Measurements from ENCODE around the gene DNASE2B. TPM values are rescaled to one million over a fixed set of nuclear protein-coding genes. Genes with fewer than 3 reads are reported as not detected.

The DNASE2B gene
- polyA plus RNA-seq, 3 donors from 2014 or later = not detected

- Mint-ChIP-seq H3K36me3 (peaks cover 0 to 3% (median 0%) of the 10 kb centered on the region in 3 donors), H3K4me3 (no peak overlapping the region), H3K4me1 (no peaks in the 10 kb centered on the region), H3K27ac (no peak overlapping the region), H3K9me3 (no peaks in the 10 kb centered on the region), H3K27me3 (ENCODE audit: low read depth in 3 of 3) (peaks cover 0 to 6% (median 1%) of the 10 kb centered on the region in 3 donors)
- no peak for DNase-seq
Measured at GRCh38 chr1:84379917-84380180, 18.4 kb upstream of the DNASE2B start.

- Mint-ChIP-seq H3K4me3 (no peak overlapping the region), H3K36me3 (no peaks in the 10 kb centered on the region), H3K27me3 (ENCODE audit: low read depth in 3 of 3) (peaks cover 0 to 6% (median 1%) of the 10 kb centered on the region in 3 donors), H3K9me3 (no peaks in the 10 kb centered on the region), H3K27ac (no peak overlapping the region), H3K4me1 (no peaks in the 10 kb centered on the region)
- no peak for DNase-seq
Measured at GRCh38 chr1:84382127-84382526, 16.2 kb upstream of the DNASE2B start.

GRCh38 chr1:84385347-84385746, 12.9 kb upstream of the DNASE2B start:
- Mint-ChIP-seq H3K4me3 (no peak overlapping the region), H3K36me3 (no peaks in the 10 kb centered on the region), H3K27me3 (ENCODE audit: low read depth in 3 of 3) (peaks cover 0 to 6% (median 6%) of the 10 kb centered on the region in 3 donors), H3K27ac (no peak overlapping the region), H3K9me3 (no peaks in the 10 kb centered on the region), H3K4me1 (no peaks in the 10 kb centered on the region)
- no peak for DNase-seq

GRCh38 chr1:84386716-84387479, 11.4 kb upstream of the DNASE2B start:
- H3K27ac Mint-ChIP-seq = peak overlapping the region in 1 of 6 donors; percentile 8

GRCh38 chr1:84387480-84388163, 10.7 kb upstream of the DNASE2B start:
- no peaks in the 10 kb centered on the region for H3K4me1 Mint-ChIP-seq
- no peaks in the 10 kb centered on the region for H3K9me3 Mint-ChIP-seq
- H3K36me3 Mint-ChIP-seq = no peaks in the 10 kb centered on the region
- H3K4me3 Mint-ChIP-seq = no peak overlapping the region
- H3K27me3 Mint-ChIP-seq (ENCODE audit: low read depth in 3 of 3) = peaks cover 0 to 6% (median 5%) of the 10 kb centered on the region in 3 donors
- H3K27ac Mint-ChIP-seq = no peak overlapping the region
- no peak for DNase-seq

More at GRCh38 chr1:84386716-84387479, 11.4 kb upstream of the DNASE2B start:
- H3K36me3 Mint-ChIP-seq = no peaks in the 10 kb centered on the region
- peaks cover 0 to 6% (median 5%) of the 10 kb centered on the region in 3 donors for H3K27me3 Mint-ChIP-seq (ENCODE audit: low read depth in 3 of 3)
- H3K4me3 Mint-ChIP-seq = no peak overlapping the region
- H3K9me3 Mint-ChIP-seq = no peaks in the 10 kb centered on the region
- no peaks in the 10 kb centered on the region for H3K4me1 Mint-ChIP-seq
- DNase-seq = no peak

GRCh38 chr1:84390226-84390625, 8.1 kb upstream of the DNASE2B start:
- no peak overlapping the region for H3K27ac Mint-ChIP-seq
- DNase-seq = no peak
- no peaks in the 10 kb centered on the region for H3K4me1 Mint-ChIP-seq
- H3K9me3 Mint-ChIP-seq = no peaks in the 10 kb centered on the region
- H3K36me3 Mint-ChIP-seq = no peaks in the 10 kb centered on the region
- peaks cover 0 to 5% (median 0%) of the 10 kb centered on the region in 3 donors for H3K27me3 Mint-ChIP-seq (ENCODE audit: low read depth in 3 of 3)
- H3K4me3 Mint-ChIP-seq = no peak overlapping the region

- no peaks in the 10 kb centered on the region for H3K36me3 Mint-ChIP-seq
- no peak for DNase-seq
- no peaks in the 10 kb centered on the region for H3K4me1 Mint-ChIP-seq
- no peak overlapping the region for H3K4me3 Mint-ChIP-seq
- H3K27ac Mint-ChIP-seq = no peak overlapping the region
- peaks cover 0 to 1% (median 0%) of the 10 kb centered on the region in 3 donors for H3K27me3 Mint-ChIP-seq (ENCODE audit: low read depth in 3 of 3)
- H3K9me3 Mint-ChIP-seq = no peaks in the 10 kb centered on the region
Measured at GRCh38 chr1:84401156-84401555, 2.9 kb downstream of the DNASE2B start.

- H3K9me3 Mint-ChIP-seq = no peaks in the 10 kb centered on the region
- DNase-seq = no peak
- H3K27ac Mint-ChIP-seq = no peak overlapping the region
- H3K4me3 Mint-ChIP-seq = no peak overlapping the region
- H3K36me3 Mint-ChIP-seq = no peaks in the 10 kb centered on the region
- H3K27me3 Mint-ChIP-seq (ENCODE audit: low read depth in 3 of 3) = peaks cover 0 to 3% (median 0%) of the 10 kb centered on the region in 3 donors
- H3K4me1 Mint-ChIP-seq = no peaks in the 10 kb centered on the region
Measured at GRCh38 chr1:84402060-84402459, 3.8 kb downstream of the DNASE2B start.

GRCh38 chr1:84402501-84402900, 4.2 kb downstream of the DNASE2B start:
- H3K27ac Mint-ChIP-seq = no peak overlapping the region
- DNase-seq = no peak
- H3K36me3 Mint-ChIP-seq = no peaks in the 10 kb centered on the region
- H3K4me1 Mint-ChIP-seq = no peaks in the 10 kb centered on the region
- H3K4me3 Mint-ChIP-seq = no peak overlapping the region
- H3K9me3 Mint-ChIP-seq = no peaks in the 10 kb centered on the region
- H3K27me3 Mint-ChIP-seq (ENCODE audit: low read depth in 3 of 3) = peaks cover 0 to 3% (median 0%) of the 10 kb centered on the region in 3 donors

- no peak overlapping the region for H3K4me3 Mint-ChIP-seq
- no peak overlapping the region for H3K27ac Mint-ChIP-seq
- peaks cover 0 to 3% (median 0%) of the 10 kb centered on the region in 3 donors for H3K27me3 Mint-ChIP-seq (ENCODE audit: low read depth in 3 of 3)
- H3K36me3 Mint-ChIP-seq = no peaks in the 10 kb centered on the region
- no peak for DNase-seq
- no peaks in the 10 kb centered on the region for H3K4me1 Mint-ChIP-seq
- H3K9me3 Mint-ChIP-seq = no peaks in the 10 kb centered on the region
Measured at GRCh38 chr1:84403347-84403746, 5.1 kb downstream of the DNASE2B start.

GRCh38 chr1:84406346-84406861, 8.1 kb downstream of the DNASE2B start:
- H3K4me3 Mint-ChIP-seq = no peak overlapping the region
- H3K4me1 Mint-ChIP-seq = no peaks in the 10 kb centered on the region
- H3K36me3 Mint-ChIP-seq = no peaks in the 10 kb centered on the region
- H3K27me3 Mint-ChIP-seq (ENCODE audit: low read depth in 3 of 3) = peaks cover 0 to 3% (median 0%) of the 10 kb centered on the region in 3 donors
- DNase-seq = no peak
- no peaks in the 10 kb centered on the region for H3K9me3 Mint-ChIP-seq
- no peak overlapping the region for H3K27ac Mint-ChIP-seq

- Mint-ChIP-seq H3K9me3 (no peaks in the 10 kb centered on the region), H3K27ac (no peak overlapping the region), H3K27me3 (ENCODE audit: low read depth in 3 of 3) (peaks cover 0 to 3% (median 0%) of the 10 kb centered on the region in 3 donors), H3K36me3 (no peaks in the 10 kb centered on the region), H3K4me1 (no peaks in the 10 kb centered on the region), H3K4me3 (no peak overlapping the region)
- DNase-seq = no peak
Measured at GRCh38 chr1:84407524-84407923, 9.2 kb downstream of the DNASE2B start.

GRCh38 chr1:84407958-84408422, 9.7 kb downstream of the DNASE2B start:
- no peak overlapping the region for H3K27ac Mint-ChIP-seq
- no peak for DNase-seq
- H3K4me1 Mint-ChIP-seq = no peaks in the 10 kb centered on the region
- no peak overlapping the region for H3K4me3 Mint-ChIP-seq
- H3K36me3 Mint-ChIP-seq = no peaks in the 10 kb centered on the region
- no peaks in the 10 kb centered on the region for H3K9me3 Mint-ChIP-seq
- peaks cover 0 to 3% (median 0%) of the 10 kb centered on the region in 3 donors for H3K27me3 Mint-ChIP-seq (ENCODE audit: low read depth in 3 of 3)

- Mint-ChIP-seq H3K27me3 (ENCODE audit: low read depth in 3 of 3) (peaks cover 0 to 3% (median 0%) of the 10 kb centered on the region in 3 donors), H3K4me1 (no peaks in the 10 kb centered on the region), H3K27ac (no peak overlapping the region), H3K36me3 (no peaks in the 10 kb centered on the region), H3K9me3 (no peaks in the 10 kb centered on the region), H3K4me3 (no peak overlapping the region)
- DNase-seq = no peak
Measured at GRCh38 chr1:84409888-84410287, 11.6 kb downstream of the DNASE2B start.
